Small intestine (tissue), 7 donors: ENCODE results near the gene TSPAN9. TPM values are rescaled to one million over a fixed set of nuclear protein-coding genes. Genes with fewer than 3 reads are reported as not detected.

Experiments used
- DNase-seq, 2 donors: peaks; one replicate each; pipeline versions ENCODE4 v3.0.0 to v3.0.0-alpha.2; 2013
- FAIRE-seq: peaks from 2 replicates; lab custom pipeline; 2012; peaks lifted over from hg19 to GRCh38; lab: Jason Lieb, UNC
- H3K27ac ChIP-seq, 3 donors: one replicate each; pipeline ENCODE4 v1.5.1; 2013; ENCODE audit warnings: low read length in 2 of 3, mild to moderate bottlenecking in 2 of 3, control low read depth in 1 of 3, inconsistent platforms in 1 of 3, low read depth in 1 of 3, moderate library complexity in 1 of 3
- H3K27me3 ChIP-seq, 3 donors: one replicate each; pipeline ENCODE4 v1.6.1; 2013; ENCODE audit warnings: low read length in 3 of 3, inconsistent platforms in 1 of 3; ENCODE audit not compliant: control insufficient read depth in 3 of 3, insufficient read depth in 3 of 3
- H3K36me3 ChIP-seq, 3 donors: one replicate each; pipeline ENCODE4 v1.6.1; 2013; ENCODE audit warnings: low read length in 3 of 3, inconsistent platforms in 1 of 3, low read depth in 1 of 3, mild to moderate bottlenecking in 1 of 3, moderate library complexity in 1 of 3; ENCODE audit not compliant: control insufficient read depth in 3 of 3, insufficient read depth in 2 of 3
- H3K4me1 ChIP-seq, 3 donors: one replicate each; pipeline ENCODE4 v1.6.1; 2013; ENCODE audit warnings: low read length in 2 of 3, inconsistent platforms in 1 of 3, low read depth in 1 of 3, mild to moderate bottlenecking in 1 of 3, moderate library complexity in 1 of 3; ENCODE audit not compliant: control insufficient read depth in 3 of 3, insufficient read depth in 2 of 3
- H3K4me3 ChIP-seq, 3 donors: one replicate each; pipeline ENCODE4 v1.5.1; 2013; ENCODE audit warnings: low read length in 3 of 3, control low read depth in 1 of 3, inconsistent platforms in 1 of 3, low read depth in 1 of 3, mild to moderate bottlenecking in 1 of 3, moderate library complexity in 1 of 3
- H3K9me3 ChIP-seq, 2 donors: one replicate each; pipeline ENCODE4 v1.6.1; 2013; ENCODE audit warnings: low read depth in 1 of 2, low read length in 1 of 2; ENCODE audit not compliant: control insufficient read depth in 2 of 2, insufficient read depth in 1 of 2
- WGBS, 3 donors: extraction: QIAGEN DNeasy Blood & Tissue Kit; methylation state at CpG; one replicate each; pipeline ENCODE4 v1.1.7; 2013; 5-methylcytosine and 5-hydroxymethylcytosine counted together
- polyA plus RNA-seq, 4 donors: library from polyadenylated mRNA; stranded (reverse) in 3 of 4; unstranded in 1 of 4; fragments of 200-250 nt in 3 of 4; fragments of 120-200 nt in 1 of 4; gene quantifications; one replicate each; pipeline versions ENCODE4 v1.2.1 to v1.2.3, GENCODE V29; 2013
- donor health status: healthy with polysubstance abuse.
- donor health status: control.
- donor health status: control.
- donor health status: Bipolar disorder and iron deficiency.
- donor health status: healthy.

Gene TSPAN9
- polyA plus RNA-seq, 4 donors, result 1.3 to 25.5 (median 12.8) TPM

DNA sequence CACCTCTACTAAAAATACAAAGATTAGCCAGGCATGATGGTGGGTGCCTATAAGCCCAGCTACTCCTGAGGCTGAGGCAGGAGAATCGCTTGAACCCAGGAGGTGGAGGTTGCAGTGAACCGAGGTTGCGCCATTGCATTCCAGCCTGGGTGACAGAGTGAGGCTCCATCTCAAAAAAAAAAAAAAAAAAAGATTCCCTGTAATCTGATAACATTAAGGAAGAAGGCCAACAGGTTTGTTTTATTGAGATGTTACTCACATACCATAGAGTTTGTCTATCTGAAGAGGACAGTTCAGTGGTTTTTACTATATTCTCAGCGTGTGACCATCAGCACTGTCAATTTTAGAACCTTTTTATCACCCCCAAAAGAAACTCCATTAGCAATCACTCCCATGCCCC, 37.5 kb downstream of the TSPAN9 start:
- peaks cover 0 to 7% (median 0%) of the 10 kb centered on the region in 3 donors for H3K36me3 ChIP-seq
- 94 to 98% (median 98%) methylated on average over 4 of the region's 4 CpGs for WGBS, 3 donors
- H3K27me3 ChIP-seq, result peaks cover 0 to 3% (median 0%) of the 10 kb centered on the region in 3 donors
- no peak overlapping the region for H3K27ac ChIP-seq
- no peak overlapping the region for H3K4me3 ChIP-seq
- no peaks in the 10 kb centered on the region for H3K4me1 ChIP-seq
- FAIRE-seq (no peak), DNase-seq (no peak)
- no peaks in the 10 kb centered on the region for H3K9me3 ChIP-seq

- Histone ChIP-seq H3K4me1 (no peaks in the 10 kb centered on the region), H3K4me3 (no peak overlapping the region), H3K36me3 (peaks cover 0 to 8% (median 0%) of the 10 kb centered on the region in 3 donors), H3K27ac (no peak overlapping the region), H3K9me3 (no peaks in the 10 kb centered on the region), H3K27me3 (peaks cover 0 to 3% (median 0%) of the 10 kb centered on the region in 3 donors)
- 89 to 94% (median 93%) methylated on average over 3 of the region's 3 CpGs for WGBS, 3 donors
- DNase-seq (no peak), FAIRE-seq (no peak)
Measured at GRCh38 chr12:3115078-3115477, 37.9 kb downstream of the TSPAN9 start.

DNA sequence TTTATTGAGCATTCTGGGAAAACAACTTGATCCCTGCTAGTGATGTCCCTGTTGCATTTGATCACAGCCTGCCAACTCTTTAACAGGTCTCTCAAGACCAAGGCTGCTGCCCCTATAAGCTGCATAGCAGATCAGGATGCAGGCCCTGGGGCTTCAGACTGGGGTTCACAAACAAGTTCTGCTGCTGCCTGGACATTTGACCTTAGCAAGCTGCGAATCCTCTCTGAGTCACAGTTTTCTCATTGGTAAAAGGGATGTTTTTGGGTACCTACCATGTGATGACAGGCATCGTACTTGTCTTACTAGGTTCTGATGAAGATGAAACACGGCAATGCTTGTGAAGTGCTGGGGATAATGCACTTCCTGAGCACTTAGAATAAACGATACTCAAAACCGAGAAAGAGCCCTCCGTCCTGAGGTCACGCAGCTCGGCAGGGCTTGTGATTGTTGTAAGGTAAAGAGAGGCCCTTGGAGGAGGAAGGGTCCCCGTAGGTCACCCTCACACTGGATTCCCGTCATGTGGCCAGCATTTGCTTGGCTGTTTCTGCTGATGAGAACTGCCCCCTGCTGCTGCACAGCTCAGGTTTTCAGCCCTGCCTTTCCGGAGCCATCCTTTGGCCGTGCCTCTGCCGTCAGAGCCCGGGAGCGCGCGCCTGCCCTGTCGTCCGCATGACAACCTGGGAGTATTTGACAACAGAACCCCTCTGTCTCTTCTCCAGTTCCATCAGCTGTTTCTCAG, 39.1 kb downstream of the TSPAN9 start:
- DNase-seq, result no peak
- Histone ChIP-seq H3K4me1 (no peaks in the 10 kb centered on the region), H3K27me3 (peaks cover 0 to 3% (median 0%) of the 10 kb centered on the region in 3 donors), H3K4me3 (no peak overlapping the region), H3K9me3 (no peaks in the 10 kb centered on the region), H3K27ac (peak overlapping the region in 1 of 3 donors; percentile 65), H3K36me3 (peaks cover 0 to 12% (median 0%) of the 10 kb centered on the region in 3 donors)
- FAIRE-seq, result no peak
- 74 to 92% (median 74%) methylated on average over 19 of the region's 19 CpGs for WGBS, 3 donors

GRCh38 chr12:3117144-3117581, 40.0 kb downstream of the TSPAN9 start:
- H3K27me3 ChIP-seq, result peaks cover 0 to 3% (median 0%) of the 10 kb centered on the region in 3 donors
- H3K4me3 ChIP-seq, result no peak overlapping the region
- peaks cover 0 to 12% (median 0%) of the 10 kb centered on the region in 3 donors for H3K36me3 ChIP-seq
- H3K27ac ChIP-seq, result peak overlapping the region in 1 of 3 donors; percentile 65
- FAIRE-seq (no peak), DNase-seq (no peak)
- H3K9me3 ChIP-seq, result no peaks in the 10 kb centered on the region
- WGBS, 3 donors, result 48 to 78% (median 62%) methylated on average over 10 of the region's 10 CpGs
- no peaks in the 10 kb centered on the region for H3K4me1 ChIP-seq

- peaks cover 0 to 3% (median 0%) of the 10 kb centered on the region in 3 donors for H3K27me3 ChIP-seq
- DNase-seq (no peak), FAIRE-seq (no peak)
- WGBS, 3 donors, result 88 to 96% (median 88%) methylated on average over 3 of the region's 3 CpGs
- H3K36me3 ChIP-seq, result peaks cover 0 to 12% (median 0%) of the 10 kb centered on the region in 3 donors
- H3K27ac ChIP-seq, result peak overlapping the region in 1 of 3 donors; percentile 40
- no peaks in the 10 kb centered on the region for H3K9me3 ChIP-seq
- no peak overlapping the region for H3K4me3 ChIP-seq
- H3K4me1 ChIP-seq, result no peaks in the 10 kb centered on the region
Measured at GRCh38 chr12:3117591-3118015, 40.4 kb downstream of the TSPAN9 start.

GRCh38 chr12:3119192-3119755, 42.1 kb downstream of the TSPAN9 start:
- Histone ChIP-seq H3K4me1 (no peaks in the 10 kb centered on the region), H3K27ac (no peak overlapping the region), H3K9me3 (peaks cover 0 to 6% of the 10 kb centered on the region in 2 donors), H3K36me3 (peaks cover 0 to 16% (median 0%) of the 10 kb centered on the region in 3 donors), H3K27me3 (no peaks in the 10 kb centered on the region), H3K4me3 (no peak overlapping the region)
- WGBS, 3 donors, result 61 to 68% (median 64%) methylated on average over 9 of the region's 9 CpGs
- FAIRE-seq, result no peak
- DNase-seq, result no peak

- DNase-seq (no peak), FAIRE-seq (no peak)
- Histone ChIP-seq H3K4me1 (no peaks in the 10 kb centered on the region), H3K36me3 (peaks cover 0 to 16% (median 0%) of the 10 kb centered on the region in 3 donors), H3K9me3 (peaks cover 0 to 12% of the 10 kb centered on the region in 2 donors), H3K27ac (peak overlapping the region in 1 of 3 donors; percentile 11), H3K4me3 (no peak overlapping the region), H3K27me3 (no peaks in the 10 kb centered on the region)
- 66 to 78% (median 68%) methylated on average over 17 of the region's 17 CpGs for WGBS, 3 donors
Measured at GRCh38 chr12:3119756-3120601, 42.8 kb downstream of the TSPAN9 start.

- Histone ChIP-seq H3K36me3 (peaks cover 0 to 16% (median 0%) of the 10 kb centered on the region in 3 donors), H3K27ac (no peak overlapping the region), H3K9me3 (peaks cover 0 to 18% of the 10 kb centered on the region in 2 donors), H3K27me3 (no peaks in the 10 kb centered on the region), H3K4me1 (no peaks in the 10 kb centered on the region), H3K4me3 (no peak overlapping the region)
- DNase-seq (no peak), FAIRE-seq (no peak)
- 86 to 88% (median 88%) methylated on average over 5 of the region's 5 CpGs for WGBS, 3 donors
Measured at GRCh38 chr12:3120701-3121100, 43.5 kb downstream of the TSPAN9 start.
